ENCODE results near the gene RGMB. TPM values are rescaled to one million over a fixed set of nuclear protein-coding genes. Genes with fewer than 3 reads are reported as not detected.

Gene RGMB
- total RNA-seq, 1 experiment from 2014 or later, result 19.3 TPM

- H3K4me3 Mint-ChIP-seq, result no peak overlapping the region
- Histone ChIP-seq H2BK15ac (ENCODE audit: low read depth, low read length) (no peak overlapping the region), H3K56ac (ENCODE audit: insufficient read length, low read depth, low read length) (no peak overlapping the region), H3K79me2 (ENCODE audit: insufficient read depth, low read length) (peaks cover 9% of the 10 kb centered on the region; the same call in 1 of the 2 replicates), H4K20me1 (ENCODE audit: control insufficient read depth, insufficient read depth, insufficient read length) (no peaks in the 10 kb centered on the region), H3K9ac (ENCODE audit: extremely low read depth, insufficient read length, low read length) (no peak overlapping the region), H3K4me2 (ENCODE audit: insufficient read depth, insufficient read length, low read length) (no peak overlapping the region), H4K91ac (ENCODE audit: insufficient read length, low read depth, low read length) (no peak overlapping the region), H3K23ac (ENCODE audit: insufficient read length, low read depth, low read length) (no peak overlapping the region), H3K4me1 (ENCODE audit: insufficient read depth, low read length) (no peaks in the 10 kb centered on the region), H2BK5ac (ENCODE audit: insufficient read length, low read length) (no peak overlapping the region), H2AK5ac (ENCODE audit: insufficient read length, low read length) (no peak overlapping the region), H3K23me2 (ENCODE audit: insufficient read length, low read depth, low read length, poor library complexity, severe bottlenecking) (no peaks in the 10 kb centered on the region), H3K27ac (ENCODE audit: insufficient read length, low read depth, low read length) (no peak overlapping the region), H3K14ac (ENCODE audit: insufficient read depth, low read length) (no peak overlapping the region), H3K4ac (ENCODE audit: low read depth, low read length) (no peak overlapping the region), H4K8ac (replicated peaks; ENCODE audit: insufficient read length, low read depth, low read length) (no peak overlapping the region), H3K79me1 (ENCODE audit: insufficient read depth, low read depth, low read length, poor library complexity, severe bottlenecking) (peaks cover 14% of the 10 kb centered on the region), H3T11ph (ENCODE audit: low read length) (no peak overlapping the region), H2AFZ (ENCODE audit: low read length) (no peak overlapping the region), H3K18ac (ENCODE audit: insufficient read length, low read depth, low read length) (no peak overlapping the region), H2BK20ac (ENCODE audit: low read depth, low read length, poor library complexity, severe bottlenecking) (no peak overlapping the region), H4K5ac (ENCODE audit: insufficient read length, low read depth, low read length) (no peak overlapping the region), H3K9me3 (ENCODE audit: control insufficient read depth, low read depth, low read length) (no peaks in the 10 kb centered on the region), H2BK120ac (ENCODE audit: low read depth, low read length, poor library complexity, severe bottlenecking) (no peak overlapping the region), H2BK12ac (ENCODE audit: insufficient read length, low read depth, low read length) (no peak overlapping the region), H3K27me3 (ENCODE audit: insufficient read depth, low read length) (no peaks in the 10 kb centered on the region)
- H3K27ac Mint-ChIP-seq, result no peak overlapping the region
- H3K9me3 Mint-ChIP-seq, result no peaks in the 10 kb centered on the region
- WGBS (ENCODE audit: extremely low coverage, insufficient read length, low lambda C conversion rate), result no CpG with 5 or more reads among the region's 2 CpGs
- no peak for DNase-seq
- no peak for TF ChIP-seq CTCF (conservative IDR thresholded peaks at IDR 0.05)
- peaks cover 15 to 42% (median 40%) of the 10 kb centered on the region in 3 experiments for H3K36me3 Mint-ChIP-seq (ENCODE audit: insufficient read depth in 1 of 3, low read depth in 3 of 3)
- H3K27me3 Mint-ChIP-seq (ENCODE audit: low read depth), result no peaks in the 10 kb centered on the region
- H3K4me1 Mint-ChIP-seq, result peaks cover 39 to 44% of the 10 kb centered on the region in 2 experiments
Observed at GRCh38 chr5:98781964-98782363, 8.5 kb downstream of the RGMB start.
